HG03469 (cell line): ENCODE data around the gene PSTPIP1.

Experiments used
- ATAC-seq: cut with Tn5 transposase; IDR thresholded peaks from one replicate; pipeline ENCODE4 v1.9.1; 2021; ENCODE audit warnings: mild to moderate bottlenecking, moderate library complexity, moderate number of reproducible peaks; ENCODE audit not compliant: unreplicated experiment

PSTPIP1 gene

GRCh38 chr15:77066971-77067690 lies 72.2 kb downstream of the PSTPIP1 start:
- no peak for ATAC-seq

DNA sequence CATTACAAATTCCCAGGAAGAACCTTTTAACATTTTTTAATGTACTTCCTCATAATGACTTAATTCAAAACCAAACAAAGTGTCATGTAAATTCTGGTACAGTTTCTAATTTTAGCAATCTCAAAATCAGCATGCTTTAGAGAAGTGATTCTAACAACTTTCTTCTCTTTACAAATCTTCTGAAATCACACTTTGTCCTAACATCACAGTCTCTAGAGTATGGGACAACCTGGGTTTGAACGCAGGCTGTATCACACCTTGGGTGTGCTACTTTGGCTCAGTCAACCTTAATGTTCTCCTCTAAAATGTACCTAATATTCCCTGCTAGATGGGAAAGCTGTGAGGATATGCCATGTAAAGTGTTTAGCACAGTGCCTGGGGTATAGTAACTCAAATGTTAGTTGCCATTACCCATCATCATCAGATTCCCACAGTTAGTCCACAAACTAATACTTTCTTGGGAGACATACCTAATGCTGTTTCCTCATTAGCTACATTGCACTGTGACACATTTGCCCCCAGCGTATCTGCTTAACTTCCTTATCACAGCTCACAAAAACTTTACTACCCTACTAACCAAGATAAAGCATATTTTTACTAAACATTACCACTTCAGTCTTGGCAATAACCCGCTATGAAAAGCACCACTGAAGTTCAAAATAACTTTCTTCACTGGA lies 72.9 kb downstream of the PSTPIP1 start:
- ATAC-seq = no peak

- no peak for ATAC-seq
Observed at GRCh38 chr15:77068633-77069032, 73.7 kb downstream of the PSTPIP1 start.

DNA sequence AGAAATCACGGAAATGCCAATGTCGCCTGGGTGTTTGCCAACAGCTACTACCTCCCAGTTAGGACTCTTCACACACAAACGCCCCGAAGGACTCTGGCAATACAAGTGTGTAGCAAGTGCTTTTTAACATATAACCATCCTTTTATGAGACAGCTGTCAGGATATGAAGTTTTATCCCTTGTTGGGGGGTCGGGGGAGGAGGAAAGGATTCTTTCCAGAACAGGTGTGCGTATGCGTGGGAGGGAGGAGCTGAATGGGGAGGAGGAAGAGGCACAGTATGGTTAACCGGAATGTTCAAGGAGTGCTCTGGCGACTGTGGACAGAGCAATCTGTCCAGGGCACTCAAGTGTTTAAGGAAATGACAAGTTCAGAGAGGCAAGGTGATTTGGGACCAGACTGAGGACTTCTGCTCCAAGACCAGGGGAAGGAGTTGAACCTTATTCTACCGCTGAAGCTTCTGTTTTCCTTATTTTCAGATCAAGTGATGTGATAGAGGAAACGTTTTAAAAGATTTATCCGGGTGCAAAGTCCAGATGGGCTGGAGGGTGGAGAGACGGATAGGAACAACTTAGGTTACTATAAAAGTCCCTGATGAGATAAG lies 74.7 kb downstream of the PSTPIP1 start:
- ATAC-seq = no peak

GRCh38 chr15:77070180-77070494 lies 75.2 kb downstream of the PSTPIP1 start:
- no peak for ATAC-seq

DNA sequence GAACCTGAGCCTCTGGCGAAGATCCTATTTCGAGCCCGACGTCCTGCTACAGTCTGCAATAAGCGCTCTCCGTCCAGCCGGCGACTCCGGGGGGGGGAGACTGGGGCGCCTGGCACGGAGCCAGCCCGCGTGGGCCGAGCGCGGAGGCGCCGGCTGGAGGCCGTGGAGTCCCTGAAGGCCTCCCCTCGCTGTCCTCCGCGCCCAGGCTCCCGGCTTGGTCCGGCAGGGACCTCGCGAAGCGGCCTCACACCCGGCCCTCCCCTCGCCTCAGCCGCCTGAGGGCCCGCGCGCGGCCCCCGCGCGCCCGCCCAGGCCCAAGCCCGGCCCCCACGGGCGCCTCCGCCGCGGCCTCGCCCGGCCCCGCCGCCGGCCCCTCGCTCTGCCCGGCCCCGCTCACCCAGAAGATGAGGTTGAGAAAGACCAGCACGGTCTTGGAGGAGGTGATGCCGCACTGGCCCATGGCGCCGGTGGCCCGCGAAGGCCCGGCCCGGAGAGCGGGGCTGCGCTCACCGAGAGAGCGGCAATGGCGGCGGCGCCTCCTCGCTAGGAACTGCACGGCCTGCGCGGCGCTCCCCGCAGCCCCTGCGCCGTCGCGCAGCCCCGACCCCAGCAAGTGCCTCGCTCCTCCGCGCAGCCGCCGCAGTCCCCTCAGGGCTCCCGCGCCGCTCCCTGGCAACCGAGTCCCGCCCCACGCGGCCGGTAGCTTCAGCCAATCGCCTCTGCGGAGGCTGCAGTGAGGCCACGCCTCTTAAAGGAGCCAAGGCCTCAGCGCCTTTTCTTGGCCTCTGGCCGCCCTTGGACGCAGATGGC lies 75.8 kb downstream of the PSTPIP1 start, which contains the start of gene TSPAN3:
TSPAN3 (minus strand) TSS at position 615 of the 810 bp plus-strand sequence; CDS start at position 460, 155 bp downstream.
- ATAC-seq = peak; percentile 84

- no peak for ATAC-seq
Observed at GRCh38 chr15:77071305-77072223, 76.6 kb downstream of the PSTPIP1 start.

DNA sequence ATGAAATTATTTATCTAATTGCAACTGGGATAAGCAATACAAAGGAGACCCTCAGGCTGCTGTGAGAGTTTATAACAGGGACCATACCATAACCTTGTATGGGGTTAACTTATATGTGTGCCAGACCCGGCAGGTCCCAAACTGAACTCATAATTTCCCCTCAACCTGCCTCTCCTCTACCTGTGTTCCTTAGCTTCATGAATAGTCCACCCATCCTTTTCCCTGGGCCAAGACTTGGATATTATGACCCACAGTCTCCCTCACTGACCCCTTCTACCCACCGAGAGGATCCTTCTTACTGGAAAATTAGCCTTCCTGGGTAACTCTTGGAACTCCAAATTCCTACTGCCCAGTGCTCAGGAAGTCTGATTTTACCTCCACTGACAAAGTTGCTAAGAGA lies 79.4 kb downstream of the PSTPIP1 start:
- no peak for ATAC-seq

DNA sequence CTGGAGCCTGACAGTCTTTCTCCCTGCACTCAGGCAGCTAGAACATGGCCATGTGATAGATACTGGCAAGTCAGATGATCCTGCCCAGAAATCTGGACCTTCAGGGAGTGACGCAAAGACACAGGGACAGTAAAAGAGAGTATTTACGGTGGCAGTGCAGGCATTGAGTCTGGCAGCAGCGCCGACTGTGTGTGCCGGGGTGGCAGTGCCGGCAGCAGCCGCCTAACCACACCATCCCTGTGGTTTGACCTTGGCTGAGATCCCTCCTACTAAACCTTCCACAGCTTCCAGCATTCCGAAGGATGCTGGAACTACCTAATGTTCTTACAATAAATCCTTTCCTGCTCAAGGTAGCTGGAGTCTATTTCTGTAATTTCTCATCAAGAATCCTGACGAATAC lies 80.6 kb downstream of the PSTPIP1 start:
- ATAC-seq = no peak

DNA sequence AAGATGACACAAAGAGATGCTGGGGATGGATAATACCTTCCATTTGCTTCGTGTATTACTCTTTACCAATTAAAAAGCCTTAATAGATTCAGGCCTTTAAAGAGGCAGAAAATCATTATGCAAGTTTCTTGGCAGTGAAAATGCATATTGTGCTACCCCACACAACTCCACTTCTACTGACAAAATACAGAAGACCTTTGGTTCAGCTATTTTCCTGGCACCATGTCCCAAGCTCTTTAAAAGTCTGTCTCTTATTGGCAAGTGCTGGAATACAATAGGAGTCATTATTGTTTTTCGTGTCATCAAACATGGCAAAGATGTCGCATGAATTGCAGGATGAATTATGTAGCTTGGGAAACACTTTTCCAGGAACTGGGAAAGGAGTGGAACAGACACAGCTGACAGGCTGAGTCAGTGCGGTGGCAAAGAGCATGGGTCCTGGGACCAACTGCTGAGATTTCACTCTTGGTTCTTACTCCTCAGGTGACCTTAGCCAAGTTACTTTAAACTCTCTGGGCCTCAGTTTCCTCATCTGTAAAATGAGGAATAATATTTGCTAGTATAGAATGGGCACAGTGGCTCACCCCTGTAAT lies 81.5 kb downstream of the PSTPIP1 start:
- ATAC-seq = no peak

DNA sequence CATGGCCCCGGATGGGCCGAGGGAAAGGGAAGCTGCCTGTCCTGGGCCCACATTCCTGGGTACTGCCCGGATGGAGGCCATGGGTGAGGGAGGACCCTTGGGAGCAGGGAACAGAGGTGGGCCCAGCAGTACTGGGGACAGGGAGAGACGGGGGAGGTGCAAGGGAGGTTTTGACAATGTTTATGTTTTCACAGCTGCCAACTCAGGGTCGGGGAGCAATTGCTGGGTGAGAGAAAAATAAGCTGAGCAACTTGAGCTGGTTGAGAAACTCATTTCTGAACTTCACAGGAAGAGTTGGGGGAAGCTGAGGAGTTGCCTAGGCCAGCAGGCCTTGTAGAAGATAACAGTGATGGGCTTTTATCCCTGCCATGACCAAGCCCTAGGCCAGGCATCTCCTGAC lies 87.0 kb downstream of the PSTPIP1 start:
- ATAC-seq = no peak

- ATAC-seq = no peak
Observed at GRCh38 chr15:77083381-77084160, 88.6 kb downstream of the PSTPIP1 start.

DNA sequence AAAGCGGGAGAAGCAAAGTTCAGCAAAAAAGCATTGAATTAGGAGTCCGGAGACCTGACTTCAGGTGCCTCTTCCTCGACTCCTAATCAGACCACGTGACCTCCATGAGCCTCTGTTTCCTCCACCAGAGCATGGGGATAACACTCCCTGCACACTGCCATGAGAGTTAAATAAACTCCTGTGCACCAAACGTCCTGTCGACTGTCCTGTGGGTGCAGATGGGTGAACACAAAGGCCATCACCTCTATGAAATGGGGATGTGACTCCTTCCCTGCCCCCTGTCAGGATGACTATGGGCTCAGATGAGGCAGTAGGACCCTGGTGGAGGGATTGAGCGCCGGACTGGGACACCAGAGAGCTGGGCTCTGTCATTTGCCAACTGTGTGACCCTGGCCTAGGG lies 89.5 kb downstream of the PSTPIP1 start:
- no peak for ATAC-seq

GRCh38 chr15:77085297-77085696 lies 90.4 kb downstream of the PSTPIP1 start:
- ATAC-seq = no peak
